KMS-11 (cell line): ENCODE measurements around the gene SCO2.

Experiments
- H2AFZ ChIP-seq: fragments of 200-600 bp; sonication (generic); 2 replicates; pipeline ENCODE4 v1.6.1; 2016; ENCODE audit warnings: antibody characterized with exemption, mixed run types, low read depth
- H3K27ac ChIP-seq: fragments of 200-600 bp; sonication (generic); 2 replicates; pipeline ENCODE4 v1.6.1; 2016; ENCODE audit warnings: mild to moderate bottlenecking, mixed run types
- H3K27me3 ChIP-seq: fragments of 200-600 bp; sonication (generic); 2 replicates; pipeline ENCODE4 v1.6.1; 2017; ENCODE audit warnings: mild to moderate bottlenecking, low read depth, mixed run types, moderate library complexity; ENCODE audit not compliant: insufficient read depth
- H3K36me3 ChIP-seq: fragments of 200-600 bp; sonication (generic); 2 replicates; pipeline ENCODE4 v1.6.1; 2017; ENCODE audit warnings: mild to moderate bottlenecking, mixed run types; ENCODE audit not compliant: insufficient read depth
- H3K4me1 ChIP-seq: fragments of 200-600 bp; sonication (generic); 2 replicates; pipeline ENCODE4 v1.6.1; 2016; ENCODE audit warnings: mild to moderate bottlenecking, low read depth, mixed run types; ENCODE audit not compliant: poor library complexity, severe bottlenecking
- H3K4me2 ChIP-seq: fragments of 200-600 bp; sonication (generic); 2 replicates; pipeline ENCODE4 v1.7.0; 2016; ENCODE audit warnings: mild to moderate bottlenecking, mixed run types
- H3K4me3 ChIP-seq: fragments of 200-600 bp; sonication (generic); IDR thresholded peaks from 2 replicates; pipeline ENCODE4 v1.6.1; 2017; ENCODE audit warnings: low read depth, low read length, mixed read lengths; ENCODE audit not compliant: insufficient read depth
- H3K79me2 ChIP-seq: fragments of 200-600 bp; sonication (generic); 2 replicates; pipeline ENCODE4 v1.6.1; 2016; ENCODE audit warnings: low read depth, mixed run types; ENCODE audit not compliant: insufficient read depth
- H3K9ac ChIP-seq: fragments of 200-600 bp; sonication (generic); 2 replicates; pipeline ENCODE4 v1.6.1; 2016; ENCODE audit warnings: mild to moderate bottlenecking, mixed run types
- H4K20me1 ChIP-seq: fragments of 200-600 bp; sonication (generic); 2 replicates; pipeline ENCODE4 v1.6.1; 2016; ENCODE audit warnings: mild to moderate bottlenecking, mixed run types; ENCODE audit not compliant: insufficient read depth
- TF ChIP-seq, protein P1 (sequence below): fragments of 200-600 bp; sonication (generic); conservative IDR thresholded peaks from 2 replicates; pipeline ENCODE4 v1.6.1; 2017; ENCODE audit warnings: low read depth, mild to moderate bottlenecking, antibody characterized with exemption, low read length, moderate library complexity, mixed read lengths

SCO2 gene

DNA sequence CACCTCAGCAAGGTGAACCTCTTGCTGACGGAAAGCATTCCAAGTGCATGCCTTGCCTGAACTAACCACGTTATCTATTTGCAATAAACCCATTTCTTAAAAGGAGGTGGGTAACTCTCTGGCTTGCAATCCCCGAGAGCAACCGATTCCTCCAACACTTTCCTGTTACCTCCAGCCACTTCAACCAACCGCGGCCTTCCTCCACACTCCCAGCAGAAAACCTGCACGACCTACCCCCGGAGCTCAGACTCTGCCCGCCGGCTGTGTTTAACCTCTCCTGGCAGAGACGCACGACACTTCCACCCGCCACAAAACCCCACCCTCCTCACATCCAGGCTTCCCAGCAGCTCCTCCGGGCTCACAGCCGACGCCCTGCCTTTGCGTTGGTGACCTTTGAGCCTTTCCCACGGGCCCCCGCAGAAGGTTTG lies 708 bp downstream of the SCO2 start:
- Histone ChIP-seq H3K9ac (peak overlapping the region; percentile 79; the same call in 1 of the 2 replicates), H3K36me3 (no peaks in the 10 kb centered on the region), H3K27ac (peak overlapping the region; percentile 83), H3K4me1 (peaks cover 4% of the 10 kb centered on the region), H3K79me2 (peaks cover 8% of the 10 kb centered on the region; the same call in 1 of the 2 replicates), H4K20me1 (no peaks in the 10 kb centered on the region), H3K27me3 (no peaks in the 10 kb centered on the region), H3K4me3 (no peak overlapping the region), H2AFZ (no peak overlapping the region), H3K4me2 (peak overlapping the region; percentile 52)
- TF ChIP-seq, protein P1, sequence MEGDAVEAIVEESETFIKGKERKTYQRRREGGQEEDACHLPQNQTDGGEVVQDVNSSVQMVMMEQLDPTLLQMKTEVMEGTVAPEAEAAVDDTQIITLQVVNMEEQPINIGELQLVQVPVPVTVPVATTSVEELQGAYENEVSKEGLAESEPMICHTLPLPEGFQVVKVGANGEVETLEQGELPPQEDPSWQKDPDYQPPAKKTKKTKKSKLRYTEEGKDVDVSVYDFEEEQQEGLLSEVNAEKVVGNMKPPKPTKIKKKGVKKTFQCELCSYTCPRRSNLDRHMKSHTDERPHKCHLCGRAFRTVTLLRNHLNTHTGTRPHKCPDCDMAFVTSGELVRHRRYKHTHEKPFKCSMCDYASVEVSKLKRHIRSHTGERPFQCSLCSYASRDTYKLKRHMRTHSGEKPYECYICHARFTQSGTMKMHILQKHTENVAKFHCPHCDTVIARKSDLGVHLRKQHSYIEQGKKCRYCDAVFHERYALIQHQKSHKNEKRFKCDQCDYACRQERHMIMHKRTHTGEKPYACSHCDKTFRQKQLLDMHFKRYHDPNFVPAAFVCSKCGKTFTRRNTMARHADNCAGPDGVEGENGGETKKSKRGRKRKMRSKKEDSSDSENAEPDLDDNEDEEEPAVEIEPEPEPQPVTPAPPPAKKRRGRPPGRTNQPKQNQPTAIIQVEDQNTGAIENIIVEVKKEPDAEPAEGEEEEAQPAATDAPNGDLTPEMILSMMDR: no peak

DNA sequence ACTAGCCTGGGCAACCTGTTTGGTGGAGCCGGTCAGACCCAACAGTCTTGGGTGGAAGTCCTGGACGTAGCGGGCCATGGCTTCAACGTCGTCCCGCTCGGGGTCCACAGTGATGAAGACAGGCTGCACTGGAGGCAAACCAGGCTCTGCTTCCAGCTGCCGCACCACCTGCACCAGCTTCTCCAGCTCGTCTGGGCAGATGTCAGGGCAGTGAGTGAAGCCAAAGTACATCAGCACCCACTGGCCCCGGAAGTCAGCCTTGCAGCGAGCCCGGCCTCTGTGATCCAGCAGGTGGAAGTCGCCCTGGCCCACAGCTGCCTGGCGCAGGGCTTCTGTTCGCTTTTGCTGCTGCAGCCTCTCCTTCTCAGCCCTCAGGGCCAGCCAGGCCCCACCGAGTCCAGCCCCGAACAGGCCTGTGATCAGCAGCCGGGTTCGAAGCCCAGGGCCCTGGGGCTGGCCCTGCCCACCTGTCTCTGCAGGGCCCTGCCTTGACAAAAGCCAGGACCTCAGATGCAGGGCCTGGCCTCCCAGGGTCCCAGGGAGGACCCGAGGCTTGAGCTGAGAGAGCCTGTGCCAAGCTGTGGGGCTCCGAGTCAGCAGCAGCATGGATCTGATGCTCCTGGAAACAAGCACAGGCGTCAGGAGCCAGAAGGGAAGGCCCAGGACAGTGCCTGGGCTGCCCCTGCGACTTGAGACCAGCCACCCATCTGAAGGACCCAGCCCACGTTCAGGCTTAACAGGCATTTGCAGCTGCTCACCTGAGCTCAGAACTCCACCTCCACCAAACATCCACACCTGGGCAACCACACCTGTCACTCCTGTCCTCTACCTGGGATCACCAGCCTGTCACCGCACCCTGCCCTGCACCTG lies 1.4 kb downstream of the SCO2 start:
- TF ChIP-seq, protein P1: no peak
- H3K9ac ChIP-seq: no peak overlapping the region; the same call in 1 of the 2 replicates
- H3K4me2 ChIP-seq: peak overlapping the region; percentile 52
- H3K27ac ChIP-seq: peak overlapping the region; percentile 83; the same call in 1 of the 2 replicates
- H3K4me1 ChIP-seq: peaks cover 4% of the 10 kb centered on the region
- no peak overlapping the region for H2AFZ ChIP-seq
- H4K20me1 ChIP-seq: no peaks in the 10 kb centered on the region
- H3K27me3 ChIP-seq: no peaks in the 10 kb centered on the region
- no peaks in the 10 kb centered on the region for H3K36me3 ChIP-seq
- H3K4me3 ChIP-seq: no peak overlapping the region
- H3K79me2 ChIP-seq: peaks cover 8% of the 10 kb centered on the region; the same call in 1 of the 2 replicates

DNA sequence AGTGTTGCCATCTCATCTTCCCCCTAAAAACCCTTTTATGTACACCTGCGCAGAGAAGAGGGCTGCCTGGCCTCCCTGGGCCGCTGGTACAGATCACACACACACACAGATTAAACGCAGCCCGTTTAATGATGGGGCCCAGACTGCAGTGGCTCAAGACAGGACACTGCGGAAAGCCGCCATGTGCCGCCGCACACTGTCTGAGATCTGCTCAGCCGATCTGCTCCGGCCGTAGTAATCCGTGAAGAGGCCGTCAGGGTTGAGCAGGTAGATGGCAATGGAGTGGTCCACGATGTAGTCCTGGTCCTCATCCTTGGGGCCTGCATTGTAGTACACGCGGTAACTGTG lies 2.0 kb downstream of the SCO2 start:
- no peak overlapping the region for H3K4me3 ChIP-seq
- peaks cover 8% of the 10 kb centered on the region; the same call in 1 of the 2 replicates for H3K79me2 ChIP-seq

DNA sequence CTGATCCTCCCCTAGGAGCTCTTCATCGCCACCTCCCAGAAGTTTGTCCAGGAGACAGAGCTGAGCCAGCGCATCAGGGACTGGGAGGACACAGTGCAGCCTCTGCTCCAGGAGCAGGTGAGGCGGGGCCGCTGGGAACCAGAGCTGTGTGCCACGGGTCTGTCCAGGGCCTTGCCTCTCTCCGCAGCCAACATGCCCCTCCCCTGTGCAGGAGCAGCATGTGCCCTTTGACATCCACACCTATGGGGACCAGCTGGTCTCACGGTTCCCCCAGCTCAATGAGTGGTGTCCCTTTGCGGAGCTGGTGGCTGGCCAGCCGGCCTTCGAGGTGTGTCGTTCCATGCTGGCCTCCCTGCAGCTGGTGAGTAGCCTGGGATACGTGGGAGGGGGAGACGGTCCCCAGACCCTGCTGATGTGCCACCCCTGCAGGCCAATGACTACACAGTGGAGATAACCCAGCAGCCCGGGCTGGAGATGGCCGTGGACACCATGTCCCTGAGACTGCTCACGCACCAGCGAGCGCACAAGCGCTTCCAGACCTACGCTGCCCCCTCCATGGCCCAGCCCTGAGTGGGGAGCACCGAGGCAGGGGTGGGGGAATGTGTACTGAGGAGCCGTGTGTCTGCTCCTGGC lies 2.5 kb downstream of the SCO2 start:
- Histone ChIP-seq H3K36me3 (no peaks in the 10 kb centered on the region), H3K27me3 (no peaks in the 10 kb centered on the region), H3K4me2 (no peak overlapping the region), H3K27ac (no peak overlapping the region), H3K79me2 (peaks cover 8% of the 10 kb centered on the region; the same call in 1 of the 2 replicates), H3K4me1 (peaks cover 4% of the 10 kb centered on the region), H2AFZ (no peak overlapping the region), H4K20me1 (no peaks in the 10 kb centered on the region), H3K4me3 (no peak overlapping the region), H3K9ac (no peak overlapping the region)
- TF ChIP-seq, protein P1: no peak

More for the DNA sequence above, 2.0 kb downstream of the SCO2 start:
- Histone ChIP-seq H3K36me3 (no peaks in the 10 kb centered on the region), H3K4me2 (no peak overlapping the region; the same call in 1 of the 2 replicates), H3K27ac (no peak overlapping the region), H3K4me1 (peaks cover 4% of the 10 kb centered on the region), H3K27me3 (no peaks in the 10 kb centered on the region), H2AFZ (no peak overlapping the region), H4K20me1 (no peaks in the 10 kb centered on the region), H3K9ac (no peak overlapping the region)
- TF ChIP-seq, protein P1: no peak
